Measurements from ENCODE around the gene SCFD2. TPM values are rescaled to one million over a fixed set of nuclear protein-coding genes. Genes with fewer than 3 reads are reported as not detected.
A peak's percentile ranks its signal among the peaks of the same experiment; 100 is the strongest.

The SCFD2 gene
- total RNA-seq, 2 experiments from 2014 or later: 18.8 to 19.9 TPM

DNA sequence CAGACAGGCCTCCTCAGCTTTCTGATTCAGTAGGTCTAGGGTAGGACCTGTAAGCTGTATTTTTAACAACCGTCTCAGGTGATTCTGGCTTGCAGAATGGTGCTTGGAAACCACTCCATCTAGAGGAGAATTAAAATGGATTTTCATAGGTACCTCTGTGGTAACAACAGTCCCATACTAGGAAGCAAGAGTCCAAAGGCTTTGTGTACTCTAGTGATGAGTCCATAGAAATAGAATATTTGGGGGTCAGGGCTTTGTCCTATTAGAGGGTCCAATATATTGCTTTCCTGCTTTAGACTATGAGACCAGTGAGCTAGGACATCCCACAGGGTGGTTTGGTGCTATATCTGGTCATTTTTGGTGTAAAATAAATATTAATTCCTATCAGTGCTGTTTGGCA is 242.0 kb downstream of the SCFD2 start:
- intact Hi-C loops (cut with micrococcal nuclease): no loop called here
- ChIA-PET CTCF (no interaction called here), POLR2A (no interaction called here)
- Mint-ChIP-seq H3K36me3 (peaks cover 7% of the 10 kb centered on the region), H3K4me1 (ENCODE audit: low read depth) (no peaks in the 10 kb centered on the region), H3K4me3 (no peak overlapping the region), H3K27me3 (no peaks in the 10 kb centered on the region), H3K27ac (no peak overlapping the region), H3K9me3 (no peaks in the 10 kb centered on the region)
- DNase-seq: no peak

GRCh38 chr4:53123171-53123570 is 242.7 kb downstream of the SCFD2 start:
- Mint-ChIP-seq H3K4me3 (no peak overlapping the region), H3K27ac (no peak overlapping the region), H3K27me3 (no peaks in the 10 kb centered on the region), H3K36me3 (peaks cover 7% of the 10 kb centered on the region), H3K4me1 (ENCODE audit: low read depth) (no peaks in the 10 kb centered on the region), H3K9me3 (no peaks in the 10 kb centered on the region)
- no peak for DNase-seq
- ChIA-PET CTCF (no interaction called here), POLR2A (no interaction called here)
- intact Hi-C loops (cut with micrococcal nuclease): no loop called here

DNA sequence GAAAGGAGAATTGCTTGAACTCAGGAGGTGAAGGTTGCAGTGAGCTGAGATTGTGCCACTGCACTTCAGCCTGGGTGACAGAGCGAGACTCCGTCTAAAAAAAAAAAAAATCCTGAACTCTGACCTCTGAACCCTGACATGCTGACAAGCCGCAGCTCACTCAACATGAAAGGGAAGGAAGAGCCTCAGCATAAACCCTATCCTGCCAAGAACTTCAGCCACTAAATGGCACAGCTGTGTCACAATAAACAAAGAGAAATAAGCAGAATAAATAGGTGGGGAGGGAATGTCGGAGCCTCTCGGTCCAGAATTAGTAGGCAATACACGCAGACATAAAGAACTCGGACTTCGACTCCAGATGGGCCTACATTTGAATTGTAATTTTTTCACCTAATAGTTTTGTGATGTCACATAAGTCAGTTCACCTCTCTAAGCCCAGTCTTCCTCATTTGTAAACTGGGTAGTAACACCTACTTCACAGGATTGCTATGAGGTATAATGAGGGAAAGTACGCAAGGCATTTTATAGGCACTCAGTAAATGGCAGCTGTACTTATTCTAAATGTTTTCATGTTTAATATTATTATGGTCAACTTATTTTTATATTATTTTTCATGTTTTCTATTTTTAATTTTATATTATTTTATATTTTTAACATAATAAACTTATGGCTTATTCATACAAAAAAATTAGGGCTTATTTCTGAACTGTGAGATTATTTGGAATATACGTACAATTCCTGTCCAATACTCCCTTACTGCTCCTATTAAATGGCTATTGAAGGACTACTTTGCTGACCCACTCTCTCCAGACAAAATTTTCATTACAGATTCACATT is 243.4 kb downstream of the SCFD2 start:
- H3K4me1 Mint-ChIP-seq (ENCODE audit: low read depth): peaks cover 2% of the 10 kb centered on the region
- H3K4me3 Mint-ChIP-seq: no peak overlapping the region
- no peaks in the 10 kb centered on the region for H3K27me3 Mint-ChIP-seq
- intact Hi-C loops (cut with micrococcal nuclease): no loop called here
- ChIA-PET POLR2A (no interaction called here), CTCF (no interaction called here)
- DNase-seq: no peak
- no peak overlapping the region for H3K27ac Mint-ChIP-seq
- H3K36me3 Mint-ChIP-seq: peaks cover 7% of the 10 kb centered on the region
- H3K9me3 Mint-ChIP-seq: no peaks in the 10 kb centered on the region

DNA sequence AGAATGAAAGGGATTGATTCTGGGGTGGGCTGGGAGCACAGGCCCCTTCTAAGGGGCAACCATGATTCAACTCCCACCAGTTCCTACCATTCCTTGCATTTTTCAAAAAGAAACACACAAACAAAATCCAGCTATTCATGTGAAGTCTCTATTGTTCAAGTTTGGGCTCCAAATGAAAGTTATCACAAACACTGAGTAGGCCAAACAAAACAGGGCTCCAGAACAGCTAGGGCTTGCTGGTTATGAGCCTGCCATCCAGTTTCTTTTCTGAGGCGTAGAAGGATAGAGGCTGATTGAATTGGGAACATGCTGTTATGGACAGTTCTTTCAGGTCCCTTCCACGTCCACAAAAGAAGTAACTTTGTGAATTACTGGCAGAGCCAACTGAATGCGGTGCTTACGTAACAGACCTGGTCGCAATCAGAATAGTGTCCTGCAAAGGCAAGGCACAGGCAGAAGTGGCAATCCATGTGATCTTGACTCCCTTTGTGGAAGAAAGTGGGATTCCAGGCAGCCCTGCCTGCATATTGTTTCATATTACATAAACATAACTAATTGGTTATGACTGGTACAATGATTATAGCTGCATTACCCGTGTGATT is 244.5 kb downstream of the SCFD2 start:
- ChIA-PET CTCF (no interaction called here), POLR2A (no interaction called here)
- H3K4me1 Mint-ChIP-seq (ENCODE audit: low read depth): peaks cover 13% of the 10 kb centered on the region
- H3K4me3 Mint-ChIP-seq: no peak overlapping the region
- H3K27me3 Mint-ChIP-seq: no peaks in the 10 kb centered on the region
- H3K9me3 Mint-ChIP-seq: no peaks in the 10 kb centered on the region
- no peak overlapping the region for H3K27ac Mint-ChIP-seq
- peaks cover 3% of the 10 kb centered on the region for H3K36me3 Mint-ChIP-seq
- intact Hi-C loops (cut with micrococcal nuclease): no loop called here
- no peak for DNase-seq

- intact Hi-C loops (cut with micrococcal nuclease): no loop called here
These were observed 245.1 kb downstream of the SCFD2 start for GRCh38 chr4:53120778-53121177.

DNA sequence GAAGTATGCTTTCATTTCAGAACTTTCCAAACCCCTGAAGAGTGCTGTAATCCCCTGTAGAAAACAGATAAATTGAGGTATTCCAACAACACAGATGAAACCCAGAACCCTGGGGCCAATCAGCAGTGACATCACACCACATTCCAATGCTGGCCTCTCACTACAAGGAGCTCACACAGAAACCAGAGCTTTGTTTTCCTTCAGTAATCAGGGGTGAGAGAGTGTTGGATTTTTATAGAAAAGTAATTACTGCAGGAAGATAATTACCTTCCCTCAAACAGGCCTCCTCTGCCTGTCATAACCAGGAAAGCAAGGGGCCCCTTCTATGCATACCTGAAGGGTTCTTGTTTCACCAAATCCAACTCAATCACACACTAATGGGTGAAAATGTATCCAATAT is 246.2 kb downstream of the SCFD2 start:
- Mint-ChIP-seq H3K27me3 (no peaks in the 10 kb centered on the region), H3K4me1 (ENCODE audit: low read depth) (peaks cover 14% of the 10 kb centered on the region), H3K4me3 (no peak overlapping the region), H3K27ac (no peak overlapping the region), H3K9me3 (peaks cover 4% of the 10 kb centered on the region), H3K36me3 (peaks cover 7% of the 10 kb centered on the region)
- ChIA-PET POLR2A (no interaction called here), CTCF (no interaction called here)
- no peak for DNase-seq
- intact Hi-C loops (cut with micrococcal nuclease): no loop called here

More at GRCh38 chr4:53120778-53121177, 245.1 kb downstream of the SCFD2 start:
- Mint-ChIP-seq H3K27me3 (no peaks in the 10 kb centered on the region), H3K9me3 (no peaks in the 10 kb centered on the region), H3K4me3 (no peak overlapping the region), H3K4me1 (ENCODE audit: low read depth) (peaks cover 14% of the 10 kb centered on the region), H3K36me3 (peaks cover 3% of the 10 kb centered on the region), H3K27ac (no peak overlapping the region)
- no peak for DNase-seq
- ChIA-PET POLR2A (no interaction called here), CTCF (no interaction called here)

DNA sequence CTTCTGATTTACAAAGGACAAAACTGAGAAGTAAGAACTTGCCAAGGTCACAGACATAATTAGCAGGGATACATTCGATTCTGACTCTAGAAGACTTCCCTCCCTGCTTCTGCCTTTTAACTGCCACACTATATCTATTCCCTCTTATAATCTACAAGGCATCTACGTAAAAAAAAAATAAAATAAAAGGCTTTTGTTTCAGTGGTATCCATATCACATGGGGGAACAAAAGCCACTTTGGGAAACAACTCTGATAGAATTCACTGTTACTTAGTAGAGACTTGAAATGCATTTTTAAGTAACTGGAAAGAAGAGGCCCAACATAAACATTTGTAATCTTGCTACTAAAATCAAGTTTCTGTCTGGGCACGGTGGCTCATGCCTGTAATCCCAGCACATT is 247.2 kb downstream of the SCFD2 start:
- peaks cover 18% of the 10 kb centered on the region for H3K4me1 Mint-ChIP-seq (ENCODE audit: low read depth)
- intact Hi-C loops (cut with micrococcal nuclease): no loop called here
- ChIA-PET CTCF (no interaction called here), POLR2A (no interaction called here)
- peaks cover 10% of the 10 kb centered on the region for H3K36me3 Mint-ChIP-seq
- no peaks in the 10 kb centered on the region for H3K27me3 Mint-ChIP-seq
- H3K27ac Mint-ChIP-seq: no peak overlapping the region
- no peak overlapping the region for H3K4me3 Mint-ChIP-seq
- peaks cover 4% of the 10 kb centered on the region for H3K9me3 Mint-ChIP-seq
- DNase-seq: no peak

DNA sequence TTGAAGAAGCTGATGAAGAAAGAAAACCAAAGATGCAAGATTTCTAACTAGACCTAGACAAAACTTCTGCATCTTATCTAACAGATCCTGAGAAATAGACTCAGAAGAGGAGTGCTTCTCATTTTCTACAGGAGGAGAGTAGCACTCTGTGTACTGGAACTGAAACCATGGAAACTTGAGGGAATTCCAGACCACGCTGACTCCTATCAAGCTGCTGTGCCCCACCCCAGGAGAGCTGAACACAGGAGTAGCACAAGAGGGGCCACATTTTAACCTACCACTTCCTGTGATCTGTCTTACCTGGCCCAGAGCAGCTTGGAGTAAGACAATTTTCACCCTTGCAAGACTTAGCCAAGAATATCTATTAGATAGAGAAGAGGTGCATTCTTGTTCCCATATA is 248.9 kb downstream of the SCFD2 start:
- H3K36me3 Mint-ChIP-seq: peaks cover 15% of the 10 kb centered on the region
- CTCF ChIA-PET: no interaction called here
- intact Hi-C loops (cut with micrococcal nuclease): no loop called here
- no peaks in the 10 kb centered on the region for H3K27me3 Mint-ChIP-seq
- H3K9me3 Mint-ChIP-seq: peaks cover 4% of the 10 kb centered on the region
- peaks cover 29% of the 10 kb centered on the region for H3K4me1 Mint-ChIP-seq (ENCODE audit: low read depth)
- no peak for DNase-seq
- no peak overlapping the region for H3K27ac Mint-ChIP-seq
- POLR2A ChIA-PET: no interaction called here
- H3K4me3 Mint-ChIP-seq: no peak overlapping the region

GRCh38 chr4:53113431-53114225 is 252.2 kb downstream of the SCFD2 start:
- Mint-ChIP-seq H3K4me3 (no peak overlapping the region), H3K36me3 (peaks cover 39% of the 10 kb centered on the region), H3K9me3 (peaks cover 20% of the 10 kb centered on the region), H3K27ac (peak overlapping the region; percentile 69), H3K4me1 (ENCODE audit: low read depth) (peaks cover 32% of the 10 kb centered on the region), H3K27me3 (no peaks in the 10 kb centered on the region)
- ChIA-PET POLR2A (interaction anchor here (1.0 kb wide), 1 partner anchor 18 kb away, joined by 4 read pairs; no protein-coding TSS in a partner anchor), CTCF (interaction anchor here (1.0 kb wide), 1 partner anchor 85 kb away, joined by 3 read pairs; no protein-coding TSS in a partner anchor)
- peak; percentile 24 for DNase-seq
- intact Hi-C loops (cut with micrococcal nuclease): loop anchor here (1.0 kb wide), 2 partner anchors 12 to 19 kb away; no protein-coding TSS in a partner anchor

- ChIA-PET CTCF (no interaction called here), POLR2A (no interaction called here)
- peaks cover 25% of the 10 kb centered on the region for H3K9me3 Mint-ChIP-seq
- H3K27me3 Mint-ChIP-seq: no peaks in the 10 kb centered on the region
- H3K4me1 Mint-ChIP-seq (ENCODE audit: low read depth): peaks cover 17% of the 10 kb centered on the region
- peaks cover 54% of the 10 kb centered on the region for H3K36me3 Mint-ChIP-seq
- H3K4me3 Mint-ChIP-seq: no peak overlapping the region
- H3K27ac Mint-ChIP-seq: no peak overlapping the region
- intact Hi-C loops (cut with micrococcal nuclease): no loop called here
- DNase-seq: no peak
These were observed 260.5 kb downstream of the SCFD2 start for GRCh38 chr4:53105313-53105712.

- Mint-ChIP-seq H3K27me3 (no peaks in the 10 kb centered on the region), H3K4me3 (no peak overlapping the region), H3K9me3 (peaks cover 21% of the 10 kb centered on the region), H3K36me3 (peaks cover 52% of the 10 kb centered on the region), H3K4me1 (ENCODE audit: low read depth) (peaks cover 14% of the 10 kb centered on the region), H3K27ac (no peak overlapping the region)
- ChIA-PET POLR2A (no interaction called here), CTCF (no interaction called here)
- intact Hi-C loops (cut with micrococcal nuclease): no loop called here
- no peak for DNase-seq
These were observed 262.4 kb downstream of the SCFD2 start for GRCh38 chr4:53103481-53103880.

DNA sequence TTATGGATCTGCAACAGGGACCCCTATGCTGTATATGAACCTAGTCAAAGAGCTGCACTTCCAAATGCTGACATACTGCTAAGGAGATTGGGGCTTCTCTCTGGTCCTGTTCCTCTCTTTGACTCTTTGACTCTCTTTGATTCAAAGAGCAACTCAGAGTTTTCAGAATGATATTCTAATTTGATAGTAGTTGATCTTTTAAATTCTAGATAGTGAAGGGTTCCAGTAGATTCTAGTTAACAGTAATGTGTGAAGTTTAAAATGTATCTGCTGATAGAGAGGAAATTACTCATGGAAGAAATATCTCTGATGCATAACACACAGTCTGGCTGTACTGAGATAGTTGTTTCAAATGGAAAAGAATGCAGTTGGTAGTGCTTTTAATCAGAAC is 264.7 kb downstream of the SCFD2 start:
- H3K27ac Mint-ChIP-seq: peak overlapping the region; percentile 9
- peaks cover 12% of the 10 kb centered on the region for H3K4me1 Mint-ChIP-seq (ENCODE audit: low read depth)
- H3K27me3 Mint-ChIP-seq: no peaks in the 10 kb centered on the region
- CTCF ChIA-PET: no interaction called here
- no peak overlapping the region for H3K4me3 Mint-ChIP-seq
- intact Hi-C loops (cut with micrococcal nuclease): loop anchor here (1.0 kb wide), 4 partner anchors 12 to 36 kb away; no protein-coding TSS in a partner anchor
- POLR2A ChIA-PET: no interaction called here
- H3K36me3 Mint-ChIP-seq: peaks cover 41% of the 10 kb centered on the region
- peaks cover 15% of the 10 kb centered on the region for H3K9me3 Mint-ChIP-seq
- no peak for DNase-seq
